PC-3 (cell line): ENCODE measurements around the gene OTOP1. TPM values are rescaled to one million over a fixed set of nuclear protein-coding genes. Genes with fewer than 3 reads are reported as not detected.
A peak's percentile ranks its signal among the peaks of the same experiment; 100 is the strongest.

Source experiments
- ATAC-seq: fragments of 200-7000 bp; cut with Tn5 transposase; 2 replicates; pipeline ENCODE4 v1.9.1; 2020; ENCODE audit warnings: mild to moderate bottlenecking, moderate library complexity
- Bru-seq: library from RNA; stranded (reverse); fragments of 400-500 nt; gene quantifications from one replicate; lab custom pipeline; 2021; lab: Mats Ljungman, UMichigan
- BruChase-seq, 2 experiments: library from RNA; stranded (reverse); fragments of 400-500 nt; gene quantifications; one replicate each; lab custom pipeline; 2021; lab: Mats Ljungman, UMichigan
- BruUV-seq: library from RNA; stranded (reverse); fragments of 400-500 nt; replicated peaks from 2 replicates; lab custom pipeline; 2021; lab: Mats Ljungman, UMichigan
- CTCF ChIA-PET: fragments of 300-600 bp; sonication (Branson Sonifier 250); formaldehyde crosslinking; loops from one replicate; lab custom pipeline; 2022; ENCODE audit warnings: antibody characterized with exemption; lab: Charles Lee
- POLR2A ChIA-PET: fragments of 300-600 bp; sonication (Branson Sonifier 250); formaldehyde crosslinking; loops from one replicate; lab custom pipeline; 2022; ENCODE audit warnings: antibody characterized with exemption; ENCODE audit not compliant: unreplicated experiment; lab: Charles Lee
- DNase-seq: peaks from one replicate; pipeline ENCODE4 v3.0.0-alpha.2; 2015
- H2AFZ ChIP-seq: fragments of 300-600 bp; sonication (generic); 2 replicates; pipeline ENCODE4 v1.6.0; 2016; ENCODE audit warnings: antibody characterized with exemption, low read length
- H3F3A ChIP-seq: fragments of 300-600 bp; sonication (generic); one replicate; pipeline ENCODE4 v1.6.0; 2017; ENCODE audit warnings: antibody characterized with exemption, low read length, control low read depth, mild to moderate bottlenecking; ENCODE audit not compliant: unreplicated experiment
- H3K27ac ChIP-seq: fragments of 300-600 bp; sonication (generic); 2 replicates; pipeline ENCODE4 v1.5.1; 2016; ENCODE audit warnings: mild to moderate bottlenecking, low read length
- H3K27me3 ChIP-seq: fragments of 300-600 bp; sonication (generic); 2 replicates; pipeline ENCODE4 v1.6.1; 2016; ENCODE audit warnings: low read length, mixed read lengths
- H3K36me3 ChIP-seq: fragments of 300-600 bp; sonication (generic); 2 replicates; pipeline ENCODE4 v1.6.1; 2016; ENCODE audit warnings: low read depth, mixed run types, low read length, mixed read lengths
- H3K4me1 ChIP-seq: fragments of 300-600 bp; sonication (generic); 2 replicates; pipeline ENCODE4 v1.5.1; 2016; ENCODE audit warnings: low read length; ENCODE audit not compliant: insufficient read depth
- H3K4me2 ChIP-seq: fragments of 300-600 bp; sonication (generic); 2 replicates; pipeline ENCODE4 v1.6.0; 2016; ENCODE audit warnings: low read length
- H3K4me3 ChIP-seq: fragments of 300-600 bp; sonication (generic); 2 replicates; pipeline ENCODE4 v1.5.1; 2016; ENCODE audit warnings: mild to moderate bottlenecking, low read length, mixed read lengths
- H3K79me2 ChIP-seq: fragments of 300-600 bp; sonication (generic); 2 replicates; pipeline ENCODE4 v1.6.1; 2017; ENCODE audit warnings: low read length, mixed read lengths
- H3K9ac ChIP-seq: fragments of 300-600 bp; sonication (generic); 2 replicates; pipeline ENCODE4 v1.6.0; 2016; ENCODE audit warnings: mild to moderate bottlenecking, low read length
- H3K9me2 ChIP-seq: fragments of 300-600 bp; sonication (generic); replicated peaks from 2 replicates; pipeline ENCODE4 v1.6.1; 2016; ENCODE audit warnings: mixed run types, low read length, mixed read lengths
- H3K9me3 ChIP-seq: fragments of 300-600 bp; sonication (generic); 2 replicates; pipeline ENCODE4 v1.6.1; 2016; ENCODE audit warnings: low read length, mixed read lengths
- H4K20me1 ChIP-seq: fragments of 300-600 bp; sonication (generic); 2 replicates; pipeline ENCODE4 v1.6.1; 2016; ENCODE audit warnings: low read length, mixed read lengths
- EZH2 ChIP-seq: fragments of 300-600 bp; sonication (generic); IDR thresholded peaks from one replicate; pipeline ENCODE4 v1.6.1; 2017; ENCODE audit warnings: antibody characterized with exemption, mild to moderate bottlenecking, low read length; ENCODE audit not compliant: unreplicated experiment
- EZH2phosphoT487 ChIP-seq: fragments of 300-600 bp; sonication (generic); IDR thresholded peaks from 2 replicates; pipeline ENCODE4 v1.6.1; 2018; ENCODE audit warnings: mild to moderate bottlenecking, antibody characterized with exemption, low read length, borderline replicate concordance
- intact Hi-C: fragments of 100-400 bp; cut with micrococcal nuclease; formaldehyde crosslinking; loops from 2 replicates; pipeline ENCODE4 v1.9.0; 2023
- long read RNA-seq: library from polyadenylated mRNA; unstranded; transcript quantifications from one replicate; pipeline ENCODE4 v2.0.0, GENCODE V29; 2021; ENCODE audit not compliant: unreplicated experiment
- total RNA-seq: library from RNA; depleted of rRNA; stranded (reverse); fragments of >200 nt; gene quantifications from 2 replicates; pipeline ENCODE4 v1.2.3, GENCODE V29; 2014; rRNA removed
- TF ChIP-seq, protein P1 (sequence below): fragments of 300-600 bp; sonication (generic); conservative IDR thresholded peaks from 2 replicates; pipeline ENCODE4 v1.5.1; 2017; ENCODE audit warnings: antibody characterized with exemption, low read depth, mild to moderate bottlenecking, low read length

Gene OTOP1, protein sequence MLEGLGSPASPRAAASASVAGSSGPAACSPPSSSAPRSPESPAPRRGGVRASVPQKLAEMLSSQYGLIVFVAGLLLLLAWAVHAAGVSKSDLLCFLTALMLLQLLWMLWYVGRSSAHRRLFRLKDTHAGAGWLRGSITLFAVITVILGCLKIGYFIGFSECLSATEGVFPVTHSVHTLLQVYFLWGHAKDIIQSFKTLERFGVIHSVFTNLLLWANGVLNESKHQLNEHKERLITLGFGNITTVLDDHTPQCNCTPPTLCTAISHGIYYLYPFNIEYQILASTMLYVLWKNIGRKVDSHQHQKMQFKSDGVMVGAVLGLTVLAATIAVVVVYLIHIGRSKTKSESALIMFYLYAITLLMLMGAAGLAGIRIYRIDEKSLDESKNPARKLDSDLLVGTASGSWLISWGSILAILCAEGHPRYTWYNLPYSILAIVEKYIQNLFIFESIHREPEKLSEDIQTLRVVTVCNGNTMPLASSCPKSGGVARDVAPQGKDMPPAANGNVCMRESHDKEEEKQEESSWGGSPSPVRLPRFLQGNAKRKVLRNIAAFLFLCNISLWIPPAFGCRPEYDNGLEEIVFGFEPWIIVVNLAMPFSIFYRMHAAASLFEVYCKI
- total RNA-seq (not detected in 2 replicates), Bru-seq, nascent RNA (not detected), BruChase-seq, experiment 1, labeled RNA remaining after a 6-hour chase (percentile 1 among the genes with signal in this experiment), BruChase-seq, experiment 2, labeled RNA remaining after a 2-hour chase (percentile 9 among the genes with signal in this experiment)
- long read RNA-seq = 0 reads

DNA sequence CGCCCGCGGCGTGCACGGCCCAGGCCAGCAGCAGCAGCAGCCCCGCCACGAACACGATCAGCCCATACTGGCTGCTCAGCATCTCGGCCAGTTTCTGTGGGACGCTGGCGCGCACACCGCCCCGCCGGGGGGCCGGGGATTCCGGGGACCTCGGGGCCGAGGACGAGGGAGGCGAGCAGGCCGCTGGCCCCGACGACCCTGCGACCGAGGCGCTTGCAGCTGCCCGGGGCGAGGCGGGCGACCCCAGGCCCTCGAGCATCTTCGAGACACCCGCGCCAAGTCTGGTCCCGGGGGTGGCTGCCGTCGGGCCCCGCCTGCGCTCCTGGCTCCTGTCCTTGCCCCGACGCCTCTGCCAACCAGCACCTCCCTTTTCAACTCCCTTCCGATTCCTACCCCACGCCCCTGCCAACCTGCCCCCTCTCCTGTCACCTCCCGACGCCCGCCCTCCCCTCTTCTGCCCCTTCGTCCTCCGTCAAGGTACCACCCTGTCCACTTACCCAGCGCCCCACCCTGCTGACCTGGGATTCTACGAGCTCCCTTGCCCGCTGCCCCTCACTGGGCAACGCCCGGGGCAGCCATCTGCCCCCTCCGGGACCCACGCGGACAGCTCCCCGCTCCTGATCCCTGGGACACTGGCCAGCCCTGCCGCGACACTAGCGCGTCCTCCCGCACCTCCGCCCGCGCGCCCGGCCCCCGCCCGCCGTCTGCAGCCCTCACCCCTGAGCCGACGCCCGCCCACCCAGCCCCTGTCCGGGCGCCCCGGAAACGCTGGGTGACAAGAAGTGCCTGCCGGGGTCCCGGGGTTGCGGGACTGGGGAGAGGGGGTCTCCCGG, at the start of gene OTOP1:
TSS of gene OTOP1 (minus strand) at position 324 of the 833 bp plus-strand sequence. CDS start at position 259, 65 bp downstream.
- H3K9me2 ChIP-seq = no peaks in the 10 kb centered on the region
- intact Hi-C loops = no loop called here
- H4K20me1 ChIP-seq = no peaks in the 10 kb centered on the region
- no TSS peak for BruUV-seq
- DNase-seq = no peak
- H3K9me3 ChIP-seq = no peaks in the 10 kb centered on the region
- no peak within 1 kb of the TSS for H3K4me3 ChIP-seq
- POLR2A ChIA-PET = no interaction called here
- ATAC-seq = no peak
- TF ChIP-seq, protein P1, sequence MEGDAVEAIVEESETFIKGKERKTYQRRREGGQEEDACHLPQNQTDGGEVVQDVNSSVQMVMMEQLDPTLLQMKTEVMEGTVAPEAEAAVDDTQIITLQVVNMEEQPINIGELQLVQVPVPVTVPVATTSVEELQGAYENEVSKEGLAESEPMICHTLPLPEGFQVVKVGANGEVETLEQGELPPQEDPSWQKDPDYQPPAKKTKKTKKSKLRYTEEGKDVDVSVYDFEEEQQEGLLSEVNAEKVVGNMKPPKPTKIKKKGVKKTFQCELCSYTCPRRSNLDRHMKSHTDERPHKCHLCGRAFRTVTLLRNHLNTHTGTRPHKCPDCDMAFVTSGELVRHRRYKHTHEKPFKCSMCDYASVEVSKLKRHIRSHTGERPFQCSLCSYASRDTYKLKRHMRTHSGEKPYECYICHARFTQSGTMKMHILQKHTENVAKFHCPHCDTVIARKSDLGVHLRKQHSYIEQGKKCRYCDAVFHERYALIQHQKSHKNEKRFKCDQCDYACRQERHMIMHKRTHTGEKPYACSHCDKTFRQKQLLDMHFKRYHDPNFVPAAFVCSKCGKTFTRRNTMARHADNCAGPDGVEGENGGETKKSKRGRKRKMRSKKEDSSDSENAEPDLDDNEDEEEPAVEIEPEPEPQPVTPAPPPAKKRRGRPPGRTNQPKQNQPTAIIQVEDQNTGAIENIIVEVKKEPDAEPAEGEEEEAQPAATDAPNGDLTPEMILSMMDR = no peak
- TF ChIP-seq EZH2phosphoT487 (no peak), EZH2 (no peak)
- no peak within 1 kb of the TSS for H3K27ac ChIP-seq
- peaks cover 17% of the 10 kb centered on the region for H3K27me3 ChIP-seq
- no peaks in the 10 kb centered on the region for H3K79me2 ChIP-seq
- H3F3A ChIP-seq = no peaks in the 10 kb centered on the region
- no peak within 1 kb of the TSS for H2AFZ ChIP-seq
- CTCF ChIA-PET = no interaction called here
- no peaks in the 10 kb centered on the region for H3K36me3 ChIP-seq
- no peaks in the 10 kb centered on the region for H3K4me1 ChIP-seq
- H3K4me2 ChIP-seq = no peak within 1 kb of the TSS
- H3K9ac ChIP-seq = no peak within 1 kb of the TSS

DNA sequence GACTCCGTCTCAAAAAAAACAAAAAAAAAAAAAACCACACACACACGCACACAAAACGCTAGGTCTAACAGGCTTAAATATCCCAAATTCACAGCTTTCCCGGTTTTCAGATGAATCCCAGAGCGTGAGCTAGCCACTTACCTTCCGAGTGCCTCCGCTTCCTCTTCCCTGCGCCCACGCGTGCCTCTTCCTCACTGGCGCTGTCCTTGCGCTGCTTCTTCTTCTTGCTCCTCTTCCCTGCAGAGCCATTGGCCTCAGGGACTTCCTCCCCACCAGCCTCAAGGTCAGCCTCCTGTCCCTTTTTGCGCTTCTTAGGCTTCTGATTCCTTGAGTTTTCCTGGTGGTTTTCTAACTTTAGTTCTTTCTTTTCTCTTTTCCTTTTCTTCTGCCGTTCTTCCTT, 47.5 kb upstream of the OTOP1 start:
- ChIA-PET CTCF (no interaction called here), POLR2A (no interaction called here)
- no peaks in the 10 kb centered on the region for H4K20me1 ChIP-seq
- H3K36me3 ChIP-seq = peaks cover 38% of the 10 kb centered on the region
- H3K27me3 ChIP-seq = no peaks in the 10 kb centered on the region
- H3K4me1 ChIP-seq = peaks cover 10% of the 10 kb centered on the region; the same call in 1 of the 2 replicates
- H3K27ac ChIP-seq = no peak overlapping the region
- no peak for ATAC-seq
- H3K9me2 ChIP-seq = no peaks in the 10 kb centered on the region
- intact Hi-C loops = no loop called here
- H3K79me2 ChIP-seq = no peaks in the 10 kb centered on the region
- no peak overlapping the region for H2AFZ ChIP-seq
- no peak overlapping the region for H3K4me2 ChIP-seq
- no peaks in the 10 kb centered on the region for H3F3A ChIP-seq
- no TSS peak for BruUV-seq
- TF ChIP-seq, protein P1 = no peak
- TF ChIP-seq EZH2 (no peak), EZH2phosphoT487 (no peak)
- DNase-seq = no peak
- no peak overlapping the region for H3K9ac ChIP-seq
- no peaks in the 10 kb centered on the region for H3K9me3 ChIP-seq
- H3K4me3 ChIP-seq = no peak overlapping the region
